NOMO-1 treated with dmso at 0.1 percent for 144 hours (cell line): ENCODE results near the gene CLEC16A.

Experiments used
- DNase-seq: peaks from one replicate; lab custom pipeline; 2025; ENCODE audit not compliant: unreplicated experiment; lab: John Stamatoyannopoulos, UW

The CLEC16A gene

GRCh38 chr16:11183035-11183812, 238.9 kb downstream of the CLEC16A start:
- no peak for DNase-seq

- no peak for DNase-seq
Observed at GRCh38 chr16:11183951-11184350, 239.6 kb downstream of the CLEC16A start.

GRCh38 chr16:11187522-11188023, 243.2 kb downstream of the CLEC16A start:
- no peak for DNase-seq

- no peak for DNase-seq
Observed at GRCh38 chr16:11188801-11189740, 244.7 kb downstream of the CLEC16A start.

- DNase-seq = no peak
Observed at GRCh38 chr16:11190588-11191560, 246.5 kb downstream of the CLEC16A start.

GRCh38 chr16:11191665-11192064, 247.3 kb downstream of the CLEC16A start:
- no peak for DNase-seq

GRCh38 chr16:11193494-11193893, 249.1 kb downstream of the CLEC16A start:
- DNase-seq = no peak

GRCh38 chr16:11194913-11195312, 250.5 kb downstream of the CLEC16A start:
- DNase-seq = no peak

GRCh38 chr16:11196286-11196828, 252.0 kb downstream of the CLEC16A start:
- no peak for DNase-seq

GRCh38 chr16:11198375-11198774, 254.0 kb downstream of the CLEC16A start:
- DNase-seq = no peak

- DNase-seq = no peak
Observed at GRCh38 chr16:11198828-11199227, 254.5 kb downstream of the CLEC16A start.

- no peak for DNase-seq
Observed at GRCh38 chr16:11200592-11200991, 256.2 kb downstream of the CLEC16A start.

GRCh38 chr16:11201498-11202259, 257.3 kb downstream of the CLEC16A start:
- peak; percentile 30 for DNase-seq

- DNase-seq = no peak
Observed at GRCh38 chr16:11202260-11203091, 258.1 kb downstream of the CLEC16A start.

- DNase-seq = no peak
Observed at GRCh38 chr16:11203111-11203623, 258.8 kb downstream of the CLEC16A start.

GRCh38 chr16:11204513-11205047, 260.2 kb downstream of the CLEC16A start:
- DNase-seq = no peak

- DNase-seq = no peak
Observed at GRCh38 chr16:11205065-11205699, 260.8 kb downstream of the CLEC16A start.
